HG02763 (cell line): Measurements from ENCODE around the gene C1QTNF1.
"Not testable (repeated sequence)": the region's sequence is repeated elsewhere in the genome, so short reads cannot be mapped to it uniquely, and the experiment has no call there.

Experiments
- ATAC-seq: cut with Tn5 transposase; IDR thresholded peaks from one replicate; pipeline ENCODE4 v1.9.1; 2021; ENCODE audit warnings: mild to moderate bottlenecking, moderate library complexity; ENCODE audit not compliant: unreplicated experiment

Gene C1QTNF1

DNA sequence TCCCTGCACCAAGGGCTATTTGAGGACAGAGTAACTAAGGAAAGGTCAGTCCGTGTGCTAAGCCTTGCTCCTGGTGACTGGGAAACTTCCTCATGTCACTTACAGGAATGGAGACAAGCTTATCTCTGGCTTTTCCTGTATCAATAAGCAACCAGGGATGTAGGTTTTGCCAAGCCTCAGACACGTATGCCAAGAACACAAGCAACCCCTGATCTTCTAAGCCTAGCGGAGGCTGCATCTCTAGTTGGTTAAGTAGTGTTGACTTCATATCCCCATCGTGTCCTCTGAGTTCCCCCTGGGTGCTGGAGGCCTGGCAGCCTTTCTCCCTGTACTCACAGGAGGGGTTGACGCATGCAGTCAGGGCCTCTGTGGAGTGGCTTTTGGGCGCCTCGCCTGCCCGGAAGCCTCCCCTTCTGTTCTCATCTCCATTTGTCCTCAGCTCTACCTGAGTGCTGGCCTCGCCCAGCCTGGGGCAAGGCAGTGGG, 1.4 kb upstream of the C1QTNF1 start:
- ATAC-seq = no peak

DNA sequence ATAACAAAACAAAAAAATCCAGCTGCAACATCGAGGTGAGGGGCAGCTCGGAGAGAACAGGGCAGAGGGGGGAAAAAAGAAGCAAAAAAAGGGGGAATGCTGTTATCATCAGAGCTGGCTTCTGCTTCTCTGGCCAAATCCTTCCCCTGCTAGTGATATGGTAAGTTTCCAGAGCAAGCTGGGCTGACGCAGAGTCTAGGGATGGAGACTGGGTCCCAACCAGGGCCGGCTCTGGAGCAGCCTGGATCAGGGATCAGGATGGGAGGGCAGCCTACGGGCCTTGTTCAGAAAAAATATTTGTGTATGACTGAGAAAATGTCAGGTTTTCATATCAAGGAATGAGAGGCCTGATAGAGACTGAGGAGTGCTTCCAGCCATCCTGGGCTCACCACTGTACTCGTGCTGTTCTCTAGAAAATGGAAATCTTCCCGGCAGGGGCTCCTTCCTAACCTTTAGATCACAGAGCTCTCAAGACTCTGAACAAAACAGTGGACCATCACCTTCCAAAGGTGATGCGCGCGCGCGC, 726 bp upstream of the C1QTNF1 start:
- no peak for ATAC-seq

DNA sequence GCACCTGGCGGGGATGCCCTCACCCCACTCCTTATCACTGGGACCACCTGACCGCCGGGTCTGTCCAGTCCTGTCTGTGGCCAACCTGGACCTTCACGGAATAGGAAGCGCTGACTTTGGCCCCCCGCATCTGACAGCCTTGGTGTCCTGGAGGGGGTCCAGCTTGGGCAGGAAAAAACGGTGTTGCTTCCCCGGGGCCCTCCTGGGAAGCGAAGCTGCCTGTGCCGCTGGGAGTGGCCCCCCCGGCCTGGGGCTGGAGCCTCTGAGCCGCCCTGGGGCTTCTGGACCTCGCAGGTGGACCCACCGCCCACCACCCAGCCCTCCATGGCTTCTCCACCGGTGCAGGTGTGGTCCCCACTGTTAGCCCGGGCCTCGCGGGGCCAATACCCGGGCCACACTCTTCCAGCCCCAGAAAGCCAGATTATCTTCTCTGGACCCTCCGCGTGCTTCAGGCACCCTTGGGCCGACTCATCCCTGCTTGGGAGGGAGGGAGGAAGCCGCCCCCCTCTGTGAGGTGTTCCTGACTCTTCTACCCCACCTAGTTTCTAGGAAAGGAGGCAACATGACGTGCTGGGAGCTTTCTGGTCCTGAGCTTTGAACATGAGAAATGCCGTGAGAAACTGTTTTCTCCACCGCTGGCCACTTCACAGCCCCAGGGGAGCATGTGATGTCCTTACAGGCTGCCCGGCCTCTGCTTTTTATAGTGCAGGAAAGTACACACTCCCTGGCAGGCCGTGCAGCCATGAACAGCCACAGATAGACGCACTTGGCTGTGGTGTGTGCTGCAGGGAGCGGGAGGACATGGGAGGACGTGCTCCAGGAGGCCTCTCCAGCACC, 1.1 kb downstream of the C1QTNF1 start:
- ATAC-seq = no peak

DNA sequence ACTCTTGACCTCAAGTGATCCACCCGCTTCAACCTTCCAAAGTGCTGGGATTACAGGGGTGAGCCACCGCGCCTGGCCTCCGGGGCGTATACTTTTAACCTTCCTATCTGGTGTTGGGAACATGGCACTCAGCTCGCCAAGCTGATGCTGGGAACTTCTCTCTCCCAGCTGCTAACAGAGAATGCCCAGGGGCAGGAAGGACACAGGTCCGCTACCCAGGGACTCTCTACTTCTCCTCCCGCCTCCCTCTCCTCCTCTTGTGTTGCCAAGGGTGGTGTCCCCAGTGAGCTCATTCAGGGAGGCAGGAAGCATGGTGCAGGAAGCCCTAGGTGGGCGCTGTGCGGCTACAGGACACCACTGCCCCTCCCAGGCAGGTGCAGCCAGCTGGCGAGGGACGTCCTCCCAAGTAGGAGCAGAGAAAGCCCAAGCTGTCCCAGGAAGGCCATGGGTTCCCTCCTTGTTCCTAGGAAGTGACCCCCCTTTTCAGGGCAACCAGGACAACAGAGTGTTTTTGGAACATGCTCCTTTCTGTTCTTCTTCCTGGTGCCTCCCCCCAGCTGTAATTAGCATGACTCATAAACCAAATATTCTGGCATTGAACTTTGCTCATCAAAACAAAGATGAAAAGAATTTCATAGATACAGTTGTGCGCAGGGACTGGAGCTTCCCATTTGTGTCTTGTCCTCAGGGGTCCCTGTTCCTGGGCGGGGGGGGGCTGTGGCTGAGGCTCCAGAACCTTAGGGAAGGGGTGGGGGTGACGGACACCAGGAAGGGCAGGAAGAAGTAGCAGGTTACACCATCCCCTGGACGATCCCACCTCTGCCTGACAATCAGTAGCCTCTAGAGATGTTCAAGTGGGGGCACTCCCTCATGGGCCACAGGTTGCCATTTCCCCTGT, 2.7 kb downstream of the C1QTNF1 start:
- no peak for ATAC-seq

DNA sequence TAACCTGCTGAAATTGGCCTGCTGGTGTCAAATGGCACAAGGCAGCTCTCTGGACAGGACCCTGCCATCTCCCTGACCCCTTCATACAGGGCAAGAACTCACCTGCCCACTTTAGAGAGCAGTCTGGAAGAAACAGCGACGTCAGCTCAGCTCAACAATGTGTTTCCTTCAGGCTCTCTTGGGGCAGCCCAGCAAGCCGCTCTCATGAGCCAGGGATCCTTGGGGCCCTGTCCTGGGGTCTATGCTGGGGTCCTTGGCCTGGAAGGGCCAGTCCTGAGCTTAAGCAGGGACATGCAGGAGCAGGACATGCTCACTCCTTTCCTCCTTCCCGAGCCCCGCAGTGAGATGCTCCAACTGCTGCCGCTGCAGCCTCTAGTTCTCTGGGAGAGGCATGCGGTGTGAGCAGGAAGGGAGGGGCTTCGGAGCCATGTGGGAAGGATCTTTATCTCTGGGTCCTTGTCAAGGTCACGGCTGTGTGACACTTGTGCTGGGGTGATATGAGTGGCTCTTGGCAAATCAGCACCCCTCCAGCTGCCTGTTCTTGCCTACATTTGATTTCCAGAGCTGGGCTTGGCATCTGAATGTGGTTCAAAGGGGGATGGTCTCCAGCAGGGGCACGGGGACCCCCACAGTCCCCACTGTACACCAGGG, 3.4 kb downstream of the C1QTNF1 start:
- no peak for ATAC-seq

DNA sequence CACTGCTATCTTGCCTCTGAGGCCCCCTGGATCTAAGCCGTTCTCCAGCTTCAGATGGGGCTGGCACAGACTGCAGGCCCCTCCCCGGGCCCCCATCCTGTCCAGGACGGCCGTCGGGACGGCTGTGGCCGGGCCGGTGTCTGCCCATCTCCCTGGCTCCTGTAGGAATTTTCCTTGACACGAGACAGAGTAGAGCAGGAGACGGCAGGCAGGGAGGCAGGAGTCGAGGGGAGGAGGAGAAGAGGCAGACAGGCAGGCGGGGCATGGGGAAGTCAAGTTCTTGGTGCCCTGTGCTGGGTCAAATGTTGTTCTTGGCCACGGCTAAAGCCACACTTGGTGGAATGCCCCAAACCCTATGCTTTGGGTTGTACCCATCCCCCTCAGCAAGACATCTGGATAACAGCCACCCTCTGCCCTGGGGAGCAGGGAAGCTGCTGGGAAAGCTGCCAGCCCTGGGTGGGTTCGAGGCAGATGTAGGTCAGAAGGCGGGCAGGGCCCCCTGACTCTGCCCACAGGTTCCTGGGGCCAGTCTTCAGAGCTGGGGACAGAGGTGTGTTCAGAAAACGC, 4.0 kb downstream of the C1QTNF1 start:
- no peak for ATAC-seq

DNA sequence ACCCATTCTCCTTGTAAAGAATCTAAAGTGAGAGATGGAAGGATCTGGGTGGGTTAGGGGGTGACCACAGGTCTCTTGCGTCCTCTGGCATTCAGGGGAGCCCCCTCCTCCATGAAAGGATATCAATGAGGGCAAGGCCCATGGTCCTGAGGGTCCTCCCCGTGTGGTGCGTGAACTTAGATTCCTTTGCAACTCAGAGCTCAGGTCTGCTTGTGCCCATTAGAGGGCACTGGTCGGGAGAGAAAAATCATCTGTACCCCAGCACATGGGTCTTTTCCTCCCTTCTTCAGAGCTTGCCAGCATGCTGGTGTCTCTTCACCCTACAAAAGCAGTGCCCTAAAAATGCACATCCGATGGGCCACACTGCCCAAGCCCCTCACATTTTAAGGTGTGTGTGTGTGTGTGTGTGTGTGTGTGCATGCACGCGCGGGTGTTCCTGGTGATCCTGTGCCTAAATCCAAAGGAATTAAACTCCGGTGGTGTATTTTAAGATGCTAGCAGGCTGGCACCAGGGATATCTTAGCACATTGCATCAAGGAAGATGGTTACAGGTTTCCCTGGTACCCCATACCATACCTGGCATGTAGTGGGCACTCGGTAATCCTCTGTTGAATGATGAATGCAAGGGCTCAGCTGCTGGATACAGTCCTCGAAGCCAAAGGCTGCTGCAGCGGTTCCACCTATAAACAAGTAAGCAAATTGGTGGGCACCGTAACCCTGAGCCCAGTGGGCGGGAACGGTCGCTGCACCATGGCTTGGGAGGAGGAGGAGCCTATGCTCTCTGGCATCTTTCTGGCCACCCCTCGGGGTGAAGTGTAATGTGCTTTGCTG, 4.7 kb downstream of the C1QTNF1 start:
- no peak for ATAC-seq

DNA sequence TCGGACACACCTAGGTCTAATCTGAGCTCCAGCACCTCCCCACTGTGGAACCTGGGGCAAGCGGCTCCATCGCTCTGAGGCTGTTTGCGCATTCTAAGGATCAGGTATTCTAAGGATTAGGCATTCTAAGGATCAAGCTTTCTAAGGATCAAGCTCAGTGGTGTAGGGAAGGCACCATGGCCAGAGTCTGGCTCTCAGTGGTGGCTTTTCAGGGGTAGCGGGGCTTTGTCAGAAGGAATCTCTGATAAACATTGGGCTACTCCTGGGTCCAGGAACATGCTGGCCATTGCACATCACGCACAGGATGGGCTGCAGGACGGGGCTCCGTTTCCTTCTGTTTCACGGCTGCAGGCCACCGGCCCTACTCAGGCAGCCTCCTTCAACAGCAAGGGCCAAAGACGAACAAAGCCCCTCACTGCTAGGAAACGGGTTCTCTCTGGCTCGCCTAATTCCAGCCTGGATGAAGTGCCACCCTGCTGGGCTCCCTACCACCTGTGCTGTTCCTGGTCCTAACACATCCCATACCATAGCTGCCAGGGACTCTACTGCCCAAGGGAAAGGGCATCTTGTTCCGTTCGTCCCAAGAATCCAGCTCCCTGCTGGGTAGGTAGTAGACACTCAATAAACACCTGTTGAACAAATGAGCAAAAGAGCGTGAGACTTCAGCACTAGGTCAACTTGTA, 5.5 kb downstream of the C1QTNF1 start:
- no peak for ATAC-seq

DNA sequence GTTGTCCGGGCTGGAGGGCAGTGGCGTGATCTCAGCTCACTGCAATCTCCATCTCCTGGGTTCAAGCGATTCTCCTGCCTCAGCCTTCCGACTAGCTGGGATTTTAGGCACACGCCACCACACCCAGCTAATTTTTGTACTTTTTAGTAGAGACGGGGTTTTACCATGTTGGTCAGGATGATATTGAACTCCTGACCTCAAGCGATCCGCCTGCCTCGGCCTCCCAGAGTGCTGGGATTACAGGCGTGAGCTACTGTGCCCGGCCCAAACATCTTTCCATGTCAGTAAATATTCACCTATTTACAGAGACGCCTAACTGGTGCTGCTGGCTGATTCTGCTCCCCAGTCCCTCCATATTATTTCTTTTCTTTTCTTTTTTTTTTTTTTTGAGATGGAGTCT, 6.7 kb downstream of the C1QTNF1 start:
- not testable (repeated sequence) for ATAC-seq

DNA sequence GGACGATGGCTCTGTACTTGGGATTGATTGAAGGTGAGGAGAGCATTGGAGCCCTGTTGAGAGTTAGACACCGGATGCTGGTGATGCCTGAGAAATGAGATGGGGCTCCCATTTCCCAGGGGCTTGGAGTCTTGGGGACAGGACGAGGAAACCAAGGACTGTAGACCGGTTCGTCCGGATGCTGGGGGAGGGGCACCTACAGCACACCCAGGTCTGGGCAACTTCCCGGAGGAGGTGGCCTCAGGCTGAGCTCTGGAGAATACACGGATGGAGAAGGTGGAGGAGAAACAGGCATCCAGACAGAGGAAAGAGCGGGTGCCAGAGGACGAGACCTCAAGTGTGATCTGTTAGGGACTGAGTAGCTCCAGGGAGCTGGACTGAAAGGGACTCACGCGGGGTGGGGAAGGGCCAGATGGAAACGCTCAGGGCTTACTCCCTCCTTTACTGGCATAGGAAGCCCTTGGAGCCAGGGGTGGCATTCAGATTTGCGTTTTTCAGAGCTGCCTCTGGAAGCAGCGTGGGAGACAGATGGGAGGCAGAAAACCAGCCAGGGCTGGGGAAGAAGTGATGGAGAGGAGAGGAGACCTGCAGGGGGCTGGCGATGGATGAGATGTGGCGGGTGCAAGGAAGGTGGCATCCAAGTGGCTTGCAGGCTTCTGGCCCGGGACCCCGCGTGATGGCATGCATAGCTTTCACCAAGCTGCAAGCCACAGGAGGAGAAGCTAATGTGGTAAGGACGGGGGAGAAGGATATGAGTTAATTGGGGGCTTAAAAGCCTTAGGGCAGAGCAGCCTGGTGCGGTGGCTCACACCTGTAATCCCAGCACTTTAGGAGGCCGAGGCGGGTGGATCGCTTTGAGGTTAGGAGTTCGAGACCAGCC, 8.3 kb downstream of the C1QTNF1 start:
- ATAC-seq = no peak

DNA sequence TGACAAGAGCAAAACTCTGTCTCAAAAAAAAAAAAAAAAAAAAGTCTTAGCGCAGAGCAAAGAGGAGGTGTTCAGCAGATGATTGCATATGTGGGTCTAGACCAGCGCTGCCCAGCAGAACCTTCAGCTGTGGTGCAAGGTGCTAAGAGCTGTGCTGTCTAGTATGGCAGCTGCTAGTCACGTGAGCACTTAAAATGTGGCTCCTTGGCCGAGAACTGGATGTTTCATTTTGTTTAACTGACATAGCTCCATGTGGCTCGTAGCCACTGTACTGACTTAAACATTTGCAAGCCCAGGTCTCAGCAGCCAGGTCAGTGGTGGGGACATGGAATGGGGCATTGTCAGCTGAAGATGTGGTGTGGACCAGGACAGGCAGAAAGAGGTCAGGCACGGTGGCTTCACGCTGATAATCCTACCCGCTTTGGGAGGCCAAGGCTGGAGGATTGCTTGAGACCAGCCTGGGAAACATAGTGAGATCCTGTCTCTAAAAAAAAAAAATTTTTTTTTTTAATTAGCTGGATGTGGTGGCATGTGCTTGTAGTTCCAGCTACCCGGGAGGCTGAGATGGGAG, 9.2 kb downstream of the C1QTNF1 start:
- no peak for ATAC-seq

DNA sequence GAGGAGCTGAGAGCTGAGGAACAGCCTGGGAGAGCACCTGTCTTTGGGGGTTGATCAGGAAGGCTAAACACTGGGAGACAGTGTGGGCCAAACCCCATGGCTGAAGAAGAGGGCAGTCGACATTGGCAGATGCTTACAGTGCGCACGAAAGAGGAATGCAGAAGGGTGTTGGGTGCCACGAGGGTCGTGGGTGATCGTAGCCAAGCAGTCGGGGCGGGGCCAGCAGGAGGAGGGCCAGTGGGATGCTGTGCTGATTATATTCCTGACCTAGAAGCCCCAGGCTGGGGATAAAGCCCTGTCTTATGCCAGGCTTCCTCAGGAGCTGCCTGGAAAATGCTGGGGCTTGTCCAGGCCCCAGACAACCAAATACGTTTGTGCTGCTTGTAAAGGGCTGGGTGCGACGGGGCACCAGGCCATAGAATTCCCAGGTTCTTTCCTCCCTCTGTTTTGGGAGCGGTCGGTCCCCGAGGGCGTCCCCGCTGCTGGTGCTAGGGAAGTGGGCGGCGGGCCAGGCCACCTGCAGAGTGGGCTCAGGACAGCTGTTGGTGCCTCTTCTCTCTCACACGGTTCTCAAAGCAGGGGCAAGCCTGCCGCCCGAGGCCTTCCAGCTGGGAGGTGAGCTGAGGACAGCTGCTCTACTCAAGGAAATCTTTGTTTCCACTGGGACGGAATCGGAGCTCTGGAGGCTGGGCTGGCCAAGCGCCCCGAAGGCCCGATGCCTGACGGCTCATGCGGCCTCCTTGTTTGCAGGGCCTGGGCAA, 10.0 kb downstream of the C1QTNF1 start:
- no peak for ATAC-seq

DNA sequence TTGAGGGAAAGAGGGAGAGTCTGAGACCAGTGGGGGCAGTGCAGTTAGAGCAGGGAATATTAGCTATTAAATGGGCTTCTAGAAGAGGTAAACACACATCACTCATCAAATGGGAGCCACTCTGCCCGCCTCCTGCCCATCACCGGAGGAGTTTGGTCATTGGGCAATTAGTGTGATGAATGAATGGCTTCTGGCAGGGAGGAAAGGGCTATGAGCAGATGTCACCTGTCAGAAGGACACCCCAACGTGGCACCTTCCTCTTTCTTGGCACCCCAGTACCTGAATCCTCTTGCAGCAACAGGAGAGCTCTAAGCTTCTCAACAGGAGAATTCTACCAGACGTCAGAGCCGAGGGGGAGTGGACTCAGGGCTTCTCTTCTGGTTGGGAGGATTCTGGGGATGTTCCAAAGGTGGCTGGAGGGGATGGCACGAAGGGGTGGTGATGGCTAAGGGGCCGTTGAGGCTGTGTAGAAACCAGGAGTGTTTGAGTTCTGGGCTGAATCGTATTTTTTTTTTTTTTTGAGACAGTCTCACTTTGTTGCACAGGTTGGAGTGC, 11.0 kb downstream of the C1QTNF1 start:
- no peak for ATAC-seq

DNA sequence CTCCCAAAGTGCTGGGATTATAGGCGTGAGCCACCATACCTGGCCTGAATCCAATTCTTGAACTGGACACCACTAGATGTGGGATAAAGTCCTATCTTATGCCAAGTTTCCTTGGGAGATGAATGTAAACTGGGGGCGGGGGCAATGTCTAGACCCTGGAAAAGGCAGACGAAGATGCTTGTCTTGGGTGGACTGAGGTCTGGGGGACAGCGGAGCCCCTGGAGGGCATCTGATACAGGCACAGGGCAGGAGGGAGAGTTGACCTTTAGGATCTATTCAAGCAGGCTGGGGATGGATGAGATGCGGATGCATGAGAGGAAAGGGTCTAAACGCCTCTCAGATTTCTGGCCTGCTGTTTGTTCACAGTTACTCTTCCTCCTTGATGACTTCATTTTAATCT, 11.7 kb downstream of the C1QTNF1 start:
- ATAC-seq = no peak

DNA sequence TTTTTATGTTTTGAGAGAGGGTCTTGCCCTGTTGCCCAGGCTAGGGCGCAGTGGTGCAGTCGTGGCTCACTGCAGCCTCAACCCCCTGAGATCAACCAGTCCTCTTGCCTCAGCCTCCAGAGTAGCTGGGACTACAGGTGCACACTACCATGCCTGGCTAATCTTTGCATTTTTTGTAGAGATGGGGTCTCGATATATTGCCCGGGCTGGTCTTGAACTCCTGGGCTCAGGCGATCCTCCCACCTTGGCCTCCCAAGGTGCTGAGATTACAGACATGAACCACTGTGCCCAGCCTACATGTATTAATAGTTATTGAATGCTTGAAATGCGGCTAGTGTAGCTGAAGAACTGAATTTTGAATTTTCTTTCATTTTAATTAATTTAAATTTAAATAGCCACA, 12.2 kb downstream of the C1QTNF1 start:
- ATAC-seq = no peak

DNA sequence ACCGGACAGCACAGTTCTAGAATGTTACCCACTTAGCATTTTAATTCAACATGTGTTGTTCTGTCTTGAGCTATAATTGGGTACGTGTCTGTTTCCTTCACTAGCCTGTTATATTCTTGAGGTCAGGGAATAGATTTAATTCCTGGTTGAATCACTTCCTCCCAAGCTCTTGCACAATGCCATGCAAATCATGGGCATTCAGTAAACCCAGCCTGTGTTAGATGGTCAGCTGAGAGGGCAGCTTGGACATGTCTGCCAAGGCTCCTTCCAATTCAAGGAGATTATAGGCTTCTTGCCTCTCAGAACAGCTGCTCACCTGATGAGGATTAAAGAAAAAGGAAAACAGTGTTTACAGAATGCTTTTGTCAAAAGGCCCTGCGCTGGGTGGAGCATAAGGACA, 12.6 kb downstream of the C1QTNF1 start:
- no peak for ATAC-seq

DNA sequence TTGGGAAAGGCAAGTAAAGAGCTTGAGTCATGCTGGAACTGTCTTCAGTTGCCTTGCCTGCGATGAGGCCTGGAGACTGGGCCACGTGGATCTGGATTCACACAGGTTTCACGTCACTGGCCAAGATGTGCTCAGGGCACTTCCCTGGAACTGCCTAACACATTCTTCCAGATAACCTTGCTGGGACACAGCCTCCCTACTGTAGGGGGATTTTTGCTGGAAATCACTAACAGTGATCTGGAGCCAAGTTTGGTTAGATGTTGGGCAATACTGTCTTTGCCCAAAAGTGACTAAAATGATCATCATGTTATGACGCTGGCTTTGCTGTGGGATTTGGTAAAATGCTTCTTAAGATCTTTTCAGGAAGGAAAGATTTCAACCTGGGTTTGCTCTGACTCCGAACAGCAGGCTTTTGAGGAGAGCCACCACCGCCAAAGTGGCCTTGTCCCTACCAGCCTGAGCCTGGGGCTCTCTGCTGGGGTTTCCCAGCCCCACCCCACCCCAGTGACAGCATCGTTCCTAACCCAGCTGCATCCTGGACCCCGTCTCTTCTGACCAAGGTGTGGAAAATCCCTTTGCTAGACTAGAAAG, 14.7 kb downstream of the C1QTNF1 start:
- ATAC-seq = no peak
